Measurements from ENCODE around the gene PRKN. TPM values are rescaled to one million over a fixed set of nuclear protein-coding genes. Genes with fewer than 3 reads are reported as not detected.

PRKN gene
- total and polyA plus RNA-seq, 2 donors (not counting 3 experiments of a cell fraction or from before 2014, with no cell fraction given), result 0.06 TPM; not detected in 1

DNA sequence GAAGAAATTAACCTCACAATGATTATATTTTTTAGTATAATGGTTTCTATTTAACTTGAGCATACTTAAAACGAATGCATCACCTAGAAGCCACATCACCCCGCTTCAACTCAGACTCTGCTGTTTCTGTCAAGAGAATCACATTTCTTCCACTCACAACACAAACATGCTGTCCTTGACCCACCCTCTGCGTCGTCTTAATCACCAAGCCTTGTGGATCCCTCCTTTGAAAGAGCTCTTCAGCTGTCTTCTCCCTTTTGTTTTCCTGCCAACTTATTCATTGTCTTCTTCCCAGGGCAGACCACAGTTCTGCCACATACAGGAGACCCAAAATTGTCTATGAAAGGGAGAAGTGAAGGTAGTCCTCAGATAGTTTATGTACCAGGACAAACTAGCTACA is 858.1 kb downstream of the PRKN start:
- Histone ChIP-seq H4K20me1 (replicated peaks; ENCODE audit: control insufficient read depth, extremely low read depth, insufficient read depth, low read length) (no peaks in the 10 kb centered on the region), H3K4me1 (ENCODE audit: control insufficient read depth, extremely low read depth, insufficient read depth, low read length) (no peaks in the 10 kb centered on the region), H3K4me3 (replicated peaks in 1 of 3; ENCODE audit: insufficient read depth in 1 of 3, low read depth in 1 of 3, low read length in 3 of 3) (no peak overlapping the region), H3K79me2 (ENCODE audit: control insufficient read depth, insufficient read depth, low read length) (no peaks in the 10 kb centered on the region), H3K9me3 (replicated peaks; ENCODE audit: control insufficient read depth, insufficient read depth, low read length) (no peaks in the 10 kb centered on the region), H3K36me3 (ENCODE audit: control insufficient read depth in 2 of 2, extremely low read depth in 1 of 2, insufficient read depth in 2 of 2, low read length in 2 of 2) (no peaks in the 10 kb centered on the region), H3K4me2 (ENCODE audit: insufficient read depth, low read length) (no peak overlapping the region), H3K9me1 (replicated peaks; ENCODE audit: control insufficient read depth, extremely low read depth, insufficient read depth, low read length) (no peaks in the 10 kb centered on the region), H3K9ac (replicated peaks; ENCODE audit: extremely low read depth, insufficient read depth, low read length) (no peak overlapping the region), H3K27me3 (ENCODE audit: control insufficient read depth in 2 of 2, insufficient read depth in 2 of 2, low read length in 2 of 2) (no peaks in the 10 kb centered on the region), H2AFZ (ENCODE audit: low read depth, low read length) (no peak overlapping the region), H3K27ac (ENCODE audit: insufficient read depth, low read depth, low read length) (no peak overlapping the region)
- CTCF ChIA-PET, result no interaction called here
- TF ChIP-seq, protein P1, sequence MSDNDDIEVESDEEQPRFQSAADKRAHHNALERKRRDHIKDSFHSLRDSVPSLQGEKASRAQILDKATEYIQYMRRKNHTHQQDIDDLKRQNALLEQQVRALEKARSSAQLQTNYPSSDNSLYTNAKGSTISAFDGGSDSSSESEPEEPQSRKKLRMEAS (IDR thresholded peaks at IDR 0.05; ENCODE audit: insufficient read depth, insufficient read length), result no peak
- TF ChIP-seq, protein P2, sequence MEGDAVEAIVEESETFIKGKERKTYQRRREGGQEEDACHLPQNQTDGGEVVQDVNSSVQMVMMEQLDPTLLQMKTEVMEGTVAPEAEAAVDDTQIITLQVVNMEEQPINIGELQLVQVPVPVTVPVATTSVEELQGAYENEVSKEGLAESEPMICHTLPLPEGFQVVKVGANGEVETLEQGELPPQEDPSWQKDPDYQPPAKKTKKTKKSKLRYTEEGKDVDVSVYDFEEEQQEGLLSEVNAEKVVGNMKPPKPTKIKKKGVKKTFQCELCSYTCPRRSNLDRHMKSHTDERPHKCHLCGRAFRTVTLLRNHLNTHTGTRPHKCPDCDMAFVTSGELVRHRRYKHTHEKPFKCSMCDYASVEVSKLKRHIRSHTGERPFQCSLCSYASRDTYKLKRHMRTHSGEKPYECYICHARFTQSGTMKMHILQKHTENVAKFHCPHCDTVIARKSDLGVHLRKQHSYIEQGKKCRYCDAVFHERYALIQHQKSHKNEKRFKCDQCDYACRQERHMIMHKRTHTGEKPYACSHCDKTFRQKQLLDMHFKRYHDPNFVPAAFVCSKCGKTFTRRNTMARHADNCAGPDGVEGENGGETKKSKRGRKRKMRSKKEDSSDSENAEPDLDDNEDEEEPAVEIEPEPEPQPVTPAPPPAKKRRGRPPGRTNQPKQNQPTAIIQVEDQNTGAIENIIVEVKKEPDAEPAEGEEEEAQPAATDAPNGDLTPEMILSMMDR (IDR thresholded peaks at IDR 0.05; ENCODE audit: extremely low read depth in 1 of 2, insufficient read depth in 1 of 2, low read depth in 1 of 2, low read length in 2 of 2), result no peak
- POLR2A ChIA-PET, result no interaction called here
- BruUV-seq (replicated peaks), result no TSS peak
- FAIRE-seq (no peak), DNase-seq (ENCODE audit: low read depth, low spot score) (no peak)
- dilution Hi-C loops (cut with MboI; ENCODE audit: extremely low pct_ligation_motif_present, low sequenced_read_pairs), result no loop called here
- intact Hi-C loops (cut with micrococcal nuclease), result no loop called here

DNA sequence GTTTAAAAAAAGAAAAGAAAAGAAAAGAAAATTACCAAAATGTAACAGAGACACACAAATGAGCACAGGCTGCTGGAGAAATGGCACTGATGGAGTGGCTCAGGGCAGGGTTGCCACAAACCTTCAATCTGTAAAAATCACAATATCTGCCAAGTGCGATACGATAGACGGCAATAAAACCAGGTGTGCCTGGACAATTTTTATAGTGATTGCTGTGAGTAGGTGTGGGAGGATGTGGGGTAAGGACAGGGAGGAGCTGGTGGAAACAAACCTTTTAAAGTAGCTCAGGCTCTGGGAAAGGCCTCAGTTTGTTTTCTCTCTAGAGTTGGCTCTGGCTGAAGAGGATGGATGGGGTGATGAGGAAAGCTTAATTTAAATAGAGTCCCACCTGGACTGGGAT is 861.0 kb downstream of the PRKN start:
- Histone ChIP-seq H3K79me2 (ENCODE audit: control insufficient read depth, insufficient read depth, low read length) (no peaks in the 10 kb centered on the region), H3K4me3 (replicated peaks in 1 of 3; ENCODE audit: insufficient read depth in 1 of 3, low read depth in 1 of 3, low read length in 3 of 3) (no peak overlapping the region), H3K9ac (replicated peaks; ENCODE audit: extremely low read depth, insufficient read depth, low read length) (no peak overlapping the region), H3K27me3 (ENCODE audit: control insufficient read depth in 2 of 2, insufficient read depth in 2 of 2, low read length in 2 of 2) (no peaks in the 10 kb centered on the region), H2AFZ (ENCODE audit: low read depth, low read length) (no peak overlapping the region), H3K4me2 (ENCODE audit: insufficient read depth, low read length) (no peak overlapping the region), H4K20me1 (replicated peaks; ENCODE audit: control insufficient read depth, extremely low read depth, insufficient read depth, low read length) (no peaks in the 10 kb centered on the region), H3K9me1 (replicated peaks; ENCODE audit: control insufficient read depth, extremely low read depth, insufficient read depth, low read length) (no peaks in the 10 kb centered on the region), H3K9me3 (replicated peaks; ENCODE audit: control insufficient read depth, insufficient read depth, low read length) (no peaks in the 10 kb centered on the region), H3K36me3 (ENCODE audit: control insufficient read depth in 2 of 2, extremely low read depth in 1 of 2, insufficient read depth in 2 of 2, low read length in 2 of 2) (no peaks in the 10 kb centered on the region), H3K4me1 (ENCODE audit: control insufficient read depth, extremely low read depth, insufficient read depth, low read length) (no peaks in the 10 kb centered on the region), H3K27ac (ENCODE audit: insufficient read depth, low read depth, low read length) (no peak overlapping the region)
- dilution Hi-C loops (cut with MboI; ENCODE audit: extremely low pct_ligation_motif_present, low sequenced_read_pairs) (no loop called here), intact Hi-C loops (cut with micrococcal nuclease) (no loop called here)
- FAIRE-seq (no peak), DNase-seq (ENCODE audit: low read depth, low spot score) (no peak)
- POLR2A ChIA-PET, result no interaction called here
- CTCF ChIA-PET, result no interaction called here
- no peak for TF ChIP-seq JUN (IDR thresholded peaks at IDR 0.05; ENCODE audit: borderline replicate concordance, insufficient read depth, insufficient read length, low read depth)
- TF ChIP-seq, protein P2 (IDR thresholded peaks at IDR 0.05; ENCODE audit: extremely low read depth in 1 of 2, insufficient read depth in 1 of 2, low read depth in 1 of 2, low read length in 2 of 2), result no peak
- no peak for TF ChIP-seq MYC (IDR thresholded peaks at IDR 0.05; ENCODE audit: low read depth, low read length)
- no peak for TF ChIP-seq GATA2 (IDR thresholded peaks at IDR 0.05; ENCODE audit: insufficient read depth, insufficient read length, low read depth, low read length)
- no peak for TF ChIP-seq FOS (IDR thresholded peaks at IDR 0.05; ENCODE audit: borderline replicate concordance, insufficient read depth, low read length)
- TF ChIP-seq EZH2 (IDR thresholded peaks at IDR 0.05; ENCODE audit: borderline replicate concordance, low read depth, low read length, severe bottlenecking), result no peak
- TF ChIP-seq, protein P1 (IDR thresholded peaks at IDR 0.05; ENCODE audit: insufficient read depth, insufficient read length), result no peak
- no peak for TF ChIP-seq POLR2AphosphoS5 (IDR thresholded peaks at IDR 0.05; ENCODE audit: insufficient read depth, low read depth, low read length)
- no peak for TF ChIP-seq POLR2A (IDR thresholded peaks at IDR 0.05; ENCODE audit: low read depth, low read length)
- BruUV-seq (replicated peaks), result no TSS peak

Measured in endothelial cell of umbilical vein (primary cell).